Breast epithelium (tissue), 3 donors: ENCODE measurements around the gene GCH1.

Experiments used
- CTCF ChIP-seq, 3 donors: fragments of 450-650 bp; IDR thresholded peaks; one replicate each; pipeline ENCODE4 v1.5.1; 2016 to 2017; ENCODE audit warnings: antibody characterized with exemption in 3 of 3, mild to moderate bottlenecking in 3 of 3, moderate library complexity in 3 of 3
- POLR2A ChIP-seq: fragments of 450-650 bp; IDR thresholded peaks from one replicate; pipeline ENCODE4 v1.6.1; 2016; ENCODE audit warnings: antibody characterized with exemption, mild to moderate bottlenecking, moderate library complexity

GRCh38 chr14:54805070-54805444 lies 97.6 kb downstream of the GCH1 start:
- TF ChIP-seq CTCF (IDR thresholded peaks at IDR 0.05): no peak
- no peak for TF ChIP-seq POLR2A
